A549 (cell line): Measurements from ENCODE around the gene LAMTOR2. TPM values are rescaled to one million over a fixed set of nuclear protein-coding genes. Genes with fewer than 3 reads are reported as not detected.
A peak's percentile ranks its signal among the peaks of the same experiment; 100 is the strongest.

Experiments
- ATAC-seq, 2 experiments: fragments of 200-7000 bp in 1 of 2; fragments of >200 bp in 1 of 2; cut with Nextera tagmentation in 1 of 2; cut with Tn5 transposase in 1 of 2; 3 replicates each; pipeline versions ENCODE4 v1.8.0 to v1.9.1; 2018 to 2020; ENCODE audit warnings: mild to moderate bottlenecking in 1 of 2, moderate library complexity in 1 of 2
- CTCF ChIA-PET: fragments of 300-600 bp; sonication (Branson Sonifier 250); formaldehyde crosslinking; extraction: SDS; loops from one replicate; lab custom pipeline; 2021; ENCODE audit warnings: antibody characterized with exemption, inconsistent platforms; lab: Yijun Ruan, JAX
- POLR2A ChIA-PET: fragments of 350-600 bp; formaldehyde crosslinking; extraction: SDS; loops from one replicate; lab custom pipeline; 2021; ENCODE audit warnings: antibody characterized with exemption, inconsistent platforms; lab: Yijun Ruan, JAX
- DNase-seq, 2 experiments: peaks; one replicate each; pipeline versions ENCODE4 v3.0.0 to v3.0.0-alpha.2; 2011 to 2016; ENCODE audit warnings: low read depth in 1 of 2, low spot score in 1 of 2
- FAIRE-seq: peaks from 2 replicates; lab custom pipeline; 2011; peaks lifted over from hg19 to GRCh38; lab: Jason Lieb, UNC
- H3K27ac ChIP-seq, 2 experiments: fragments of >200 bp; sonication (Bioruptor Twin); formaldehyde crosslinking; 3 replicates each; pipeline ENCODE4 v1.5.1; 2016 to 2017
- H3K4me1 ChIP-seq: fragments of >200 bp; sonication (Bioruptor Twin); formaldehyde crosslinking; 3 replicates; pipeline ENCODE4 v1.6.1; 2016
- H3K4me2 ChIP-seq: fragments of >200 bp; sonication (Bioruptor Twin); formaldehyde crosslinking; 3 replicates; pipeline ENCODE4 v1.6.1; 2016
- H3K4me3 ChIP-seq: fragments of >200 bp; sonication (Bioruptor Twin); formaldehyde crosslinking; 3 replicates; pipeline ENCODE4 v1.5.1; 2016
- H3K9me3 ChIP-seq: fragments of >200 bp; sonication (Bioruptor Twin); formaldehyde crosslinking; 3 replicates; pipeline ENCODE4 v1.6.1; 2016
- ATOH8 ChIP-seq: fragments of 250-450 bp; sonication (Bioruptor Pico); IDR thresholded peaks from 2 replicates; pipeline ENCODE4 v1.5.0; 2020; ENCODE audit warnings: low read depth, mild to moderate bottlenecking, moderate library complexity
- BHLHE40 ChIP-seq: IDR thresholded peaks from 2 replicates; pipeline ENCODE4 v1.6.1; 2012; ENCODE audit warnings: low read depth, low read length, inconsistent platforms
- CBX2 ChIP-seq: fragments of 200-600 bp; sonication (generic); IDR thresholded peaks from 2 replicates; pipeline ENCODE4 v1.6.1; 2016; ENCODE audit warnings: low read depth, mild to moderate bottlenecking, borderline replicate concordance
- CEBPB ChIP-seq, 2 experiments: fragments of >200 bp in 1 of 2; sonication (Bioruptor Twin) in 1 of 2; formaldehyde crosslinking in 1 of 2; IDR thresholded peaks; 2 replicates each; pipeline ENCODE4 v1.6.1; 2012 to 2016
- CHD2 ChIP-seq: fragments of 150-350 bp; IDR thresholded peaks from 2 replicates; pipeline ENCODE4 v1.6.1; 2014; ENCODE audit warnings: low read length; ENCODE audit not compliant: partially characterized antibody
- CHD4 ChIP-seq: fragments of 200-600 bp; sonication (generic); IDR thresholded peaks from 2 replicates; pipeline ENCODE4 v1.6.1; 2016; ENCODE audit warnings: antibody characterized with exemption, mild to moderate bottlenecking, borderline replicate concordance
- ELK1 ChIP-seq: fragments of 150-350 bp; IDR thresholded peaks from 2 replicates; pipeline ENCODE4 v1.6.1; 2014; ENCODE audit warnings: low read depth, mild to moderate bottlenecking, low read length
- FOSB ChIP-seq: fragments of 250-450 bp; sonication (Bioruptor Pico); IDR thresholded peaks from 2 replicates; pipeline ENCODE4 v1.5.0; 2020; ENCODE audit warnings: mild to moderate bottlenecking, moderate library complexity
- FOXS1 ChIP-seq: fragments of 250-450 bp; sonication (Bioruptor Pico); IDR thresholded peaks from 2 replicates; pipeline ENCODE4 v1.5.0; 2020; ENCODE audit warnings: mild to moderate bottlenecking, moderate library complexity
- HDAC2 ChIP-seq: fragments of 200-600 bp; sonication (generic); IDR thresholded peaks from 2 replicates; pipeline ENCODE4 v1.6.1; 2016
- HEYL ChIP-seq: fragments of 250-450 bp; sonication (Bioruptor Pico); IDR thresholded peaks from 2 replicates; pipeline ENCODE4 v1.8.0; 2021; ENCODE audit warnings: mild to moderate bottlenecking, moderate library complexity
- HMGXB4 ChIP-seq: fragments of 250-450 bp; sonication (Bioruptor Pico); IDR thresholded peaks from 2 replicates; pipeline ENCODE4 v1.5.0; 2021; ENCODE audit warnings: mild to moderate bottlenecking, moderate library complexity, borderline replicate concordance
- HOXB5 ChIP-seq: fragments of 250-450 bp; sonication (Bioruptor Pico); IDR thresholded peaks from 2 replicates; pipeline ENCODE4 v1.5.0; 2020; ENCODE audit warnings: mild to moderate bottlenecking, moderate library complexity
- JUN ChIP-seq, 2 experiments: fragments of >200 bp; sonication (Bioruptor Twin); formaldehyde crosslinking; IDR thresholded peaks; 2 replicates in 1 of 2; 3 replicates in 1 of 2; pipeline ENCODE4 v1.6.1; 2016 to 2017
- MYC ChIP-seq: IDR thresholded peaks from 2 replicates; pipeline ENCODE4 v1.6.1; 2012; ENCODE audit warnings: mild to moderate bottlenecking, inconsistent platforms, low read length, improper control_type of control experiment, borderline replicate concordance
- NFE2L2 ChIP-seq: fragments of 150-350 bp; conservative IDR thresholded peaks from 2 replicates; pipeline ENCODE4 v1.6.1; 2014; ENCODE audit warnings: low read length
- NPAS2 ChIP-seq: fragments of 250-450 bp; sonication (Bioruptor Pico); IDR thresholded peaks from 2 replicates; pipeline ENCODE4 v1.8.0; 2022; ENCODE audit warnings: mild to moderate bottlenecking, moderate library complexity, borderline replicate concordance
- PBX3 ChIP-seq: IDR thresholded peaks from 2 replicates; pipeline ENCODE4 v1.6.1; 2012
- PHF8 ChIP-seq: fragments of 200-600 bp; sonication (generic); IDR thresholded peaks from 2 replicates; pipeline ENCODE4 v1.6.1; 2016; ENCODE audit warnings: low read depth, mild to moderate bottlenecking, antibody characterized with exemption, moderate library complexity, borderline replicate concordance
- POLR2A ChIP-seq: IDR thresholded peaks from 2 replicates; pipeline ENCODE4 v1.6.1; 2012; ENCODE audit warnings: mild to moderate bottlenecking, low read length
- POLR2AphosphoS2 ChIP-seq: conservative IDR thresholded peaks from 2 replicates; pipeline ENCODE4 v1.6.1; 2012; ENCODE audit warnings: low read length, improper control_type of control experiment, inconsistent platforms
- RARB ChIP-seq: fragments of 250-450 bp; sonication (Bioruptor Pico); IDR thresholded peaks from 2 replicates; pipeline ENCODE4 v1.8.0; 2021; ENCODE audit warnings: mild to moderate bottlenecking, moderate library complexity
- RCOR1 ChIP-seq: fragments of 150-350 bp; IDR thresholded peaks from 2 replicates; pipeline ENCODE4 v1.6.1; 2014; ENCODE audit warnings: antibody characterized with exemption, low read length, low read depth
- RNF2 ChIP-seq: fragments of 200-600 bp; sonication (generic); IDR thresholded peaks from 2 replicates; pipeline ENCODE4 v1.6.1; 2016; ENCODE audit warnings: low read depth, mild to moderate bottlenecking, antibody characterized with exemption, moderate library complexity, borderline replicate concordance
- ZFP36 ChIP-seq: fragments of 450-650 bp; IDR thresholded peaks from 2 replicates; pipeline ENCODE4 v1.6.1; 2014; ENCODE audit warnings: borderline replicate concordance; ENCODE audit not compliant: partially characterized antibody
- ZNF302 ChIP-seq: fragments of 250-450 bp; sonication (Bioruptor Pico); IDR thresholded peaks from 2 replicates; pipeline ENCODE4 v1.9.0; 2021; ENCODE audit warnings: inconsistent platforms, mild to moderate bottlenecking, moderate library complexity
- WGBS: methylation state at CpG from one replicate; pipeline ENCODE4 v1.1.6; 2017; ENCODE audit errors: missing lambda C conversion rate; 5-methylcytosine and 5-hydroxymethylcytosine counted together
- polyA plus RNA-seq, 4 experiments: library from polyadenylated mRNA; depleted of rRNA in 3 of 4; stranded (reverse); fragments of >200 nt; fragmentation: RNase III in 1 of 4; extraction: RNeasy Plus Mini Kit Qiagen cat#74134 plus additional on column Dnase treatment in 1 of 4; gene quantifications; 2 replicates in 3 of 4; 3 replicates in 1 of 4; pipeline ENCODE4 v1.2.3, GENCODE V29; 2011 to 2017

Gene LAMTOR2
- polyA plus RNA-seq, 2 of the 4 experiments (the other 2 are of a cell fraction) = 63.0 to 171 TPM

- no peak for DNase-seq
- Histone ChIP-seq H3K27ac (no peak overlapping the region), H3K4me2 (no peak overlapping the region), H3K4me3 (no peak overlapping the region), H3K9me3 (no peaks in the 10 kb centered on the region), H3K4me1 (peaks cover 13% of the 10 kb centered on the region; the same call in 2 of the 3 replicates)
- POLR2A ChIA-PET = no interaction called here
- WGBS = 76% methylated on average over 3 of the region's 3 CpGs
- CTCF ChIA-PET = interaction anchor here (1.8 to 2.2 kb wide), 2 partner anchors 12 to 19 kb away, joined by 6 to 8 read pairs; partner anchors contain the start of gene SSR2
- no peak for FAIRE-seq
- TF ChIP-seq FOSB = no peak
- no peak for ATAC-seq
These were observed 45.2 kb upstream of the LAMTOR2 start for GRCh38 chr1:156009404-156009803.

- ChIA-PET CTCF (interaction anchor here (0.8 to 0.9 kb wide), 2 partner anchors 22 to 74 kb away, joined by 3 to 4 read pairs; no protein-coding TSS in a partner anchor), POLR2A (no interaction called here)
- no peak for DNase-seq
- 82% methylated on average over 4 of the region's 4 CpGs for WGBS
- Histone ChIP-seq H3K4me3 (no peak overlapping the region), H3K4me1 (peaks cover 7% of the 10 kb centered on the region; the same call in 2 of the 3 replicates), H3K9me3 (no peaks in the 10 kb centered on the region), H3K27ac (no peak overlapping the region), H3K4me2 (no peak overlapping the region)
- FAIRE-seq = no peak
- TF ChIP-seq CBX2 = no peak
- TF ChIP-seq POLR2A = no peak
- no peak for TF ChIP-seq RARB
- TF ChIP-seq RCOR1 = no peak
- TF ChIP-seq HDAC2 = no peak
- TF ChIP-seq FOXS1 (CRISPR knock-in tag) = no peak
- TF ChIP-seq HOXB5 = no peak
- TF ChIP-seq BHLHE40 = no peak
- TF ChIP-seq PBX3 = no peak
- no peak for TF ChIP-seq MYC
- TF ChIP-seq ELK1 = no peak
- TF ChIP-seq CEBPB (IDR thresholded peaks at IDR 0.05) = no peak
- no peak for TF ChIP-seq ZFP36
- TF ChIP-seq ZNF302 = no peak
- peak; percentile 32 to 45; a peak in 3 of 6 replicates for ATAC-seq
These were observed 42.3 kb upstream of the LAMTOR2 start for GRCh38 chr1:156012051-156012817.

- no peak overlapping the region for H3K27ac ChIP-seq
- ChIA-PET POLR2A (no interaction called here), CTCF (interaction anchor here (0.6 to 3.3 kb wide), 5 partner anchors 11 to 210 kb away, joined by 3 to 12 read pairs (median 3); no protein-coding TSS in a partner anchor)
- H3K4me1 ChIP-seq = peaks cover 8% of the 10 kb centered on the region; the same call in 1 of the 3 replicates
- no peaks in the 10 kb centered on the region for H3K9me3 ChIP-seq
- WGBS = 93% methylated on average over 7 of the region's 7 CpGs
- no peak overlapping the region for H3K4me2 ChIP-seq
- no peak for FAIRE-seq
- no peak overlapping the region for H3K4me3 ChIP-seq
- no peak for ATAC-seq
- no peak for TF ChIP-seq ATOH8 (CRISPR knock-in tag)
- no peak for DNase-seq
These were observed 39.8 kb upstream of the LAMTOR2 start for GRCh38 chr1:156014829-156015228.

- no peak for TF ChIP-seq HEYL (CRISPR knock-in tag)
- no peak for TF ChIP-seq PHF8
- no peak for TF ChIP-seq JUN (IDR thresholded peaks at IDR 0.05)
- no peak for TF ChIP-seq RNF2
- no peak for TF ChIP-seq HMGXB4 (CRISPR knock-in tag)
- no peak for TF ChIP-seq CHD2
- TF ChIP-seq NFE2L2 = no peak
- no peak for TF ChIP-seq CHD4
- TF ChIP-seq FOSB = no peak
- no peak for TF ChIP-seq NPAS2 (CRISPR knock-in tag)
- TF ChIP-seq POLR2AphosphoS2 = no peak
- Histone ChIP-seq H3K27ac (peak overlapping the region; percentile 93 to 95), H3K4me2 (peak overlapping the region; percentile 90), H3K4me3 (peak overlapping the region; percentile 99), H3K4me1 (peaks cover 10% of the 10 kb centered on the region; the same call in 1 of the 3 replicates), H3K9me3 (no peaks in the 10 kb centered on the region)
- no peak for DNase-seq
- ATAC-seq = no peak
- 72% methylated on average over 8 of the region's 8 CpGs for WGBS
- POLR2A ChIA-PET = no interaction called here
- FAIRE-seq = no peak
- CTCF ChIA-PET = interaction anchor here (1.5 kb wide), 1 partner anchor 81 kb away, joined by 9 read pairs; no protein-coding TSS in a partner anchor
These were observed 34.7 kb upstream of the LAMTOR2 start for GRCh38 chr1:156019946-156020292.
